CD1c-positive myeloid dendritic cell (primary cell): ENCODE results near the gene ARRB1.
A peak's percentile ranks its signal among the peaks of the same experiment; 100 is the strongest.
"Not testable (repeated sequence)": the region's sequence is repeated elsewhere in the genome, so short reads cannot be mapped to it uniquely, and the experiment has no call there.

Experiments used
- DNase-seq: peaks from one replicate; pipeline ENCODE4 v3.0.0-alpha.2; 2016; ENCODE audit errors: extremely low spot score

ARRB1 gene

DNA sequence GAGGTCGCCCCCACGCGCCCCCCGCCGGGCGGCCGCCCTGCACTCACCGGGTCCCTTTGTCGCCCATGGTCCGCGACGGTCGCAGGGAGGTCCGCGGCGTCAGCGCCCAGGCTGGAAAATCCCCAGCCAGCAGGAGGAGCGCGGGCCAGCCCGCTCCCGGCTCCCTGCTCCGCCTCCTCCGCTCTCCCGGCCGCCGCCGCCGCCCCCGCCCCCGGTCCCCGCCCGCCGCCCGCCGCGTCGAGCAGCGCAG is at the start of gene ARRB1:
Gene ARRB1, minus strand, starts transcription at position 121 of the 250 bp plus-strand sequence. Its CDS starts 54 bp downstream, at position 67.
- DNase-seq = no peak

DNA sequence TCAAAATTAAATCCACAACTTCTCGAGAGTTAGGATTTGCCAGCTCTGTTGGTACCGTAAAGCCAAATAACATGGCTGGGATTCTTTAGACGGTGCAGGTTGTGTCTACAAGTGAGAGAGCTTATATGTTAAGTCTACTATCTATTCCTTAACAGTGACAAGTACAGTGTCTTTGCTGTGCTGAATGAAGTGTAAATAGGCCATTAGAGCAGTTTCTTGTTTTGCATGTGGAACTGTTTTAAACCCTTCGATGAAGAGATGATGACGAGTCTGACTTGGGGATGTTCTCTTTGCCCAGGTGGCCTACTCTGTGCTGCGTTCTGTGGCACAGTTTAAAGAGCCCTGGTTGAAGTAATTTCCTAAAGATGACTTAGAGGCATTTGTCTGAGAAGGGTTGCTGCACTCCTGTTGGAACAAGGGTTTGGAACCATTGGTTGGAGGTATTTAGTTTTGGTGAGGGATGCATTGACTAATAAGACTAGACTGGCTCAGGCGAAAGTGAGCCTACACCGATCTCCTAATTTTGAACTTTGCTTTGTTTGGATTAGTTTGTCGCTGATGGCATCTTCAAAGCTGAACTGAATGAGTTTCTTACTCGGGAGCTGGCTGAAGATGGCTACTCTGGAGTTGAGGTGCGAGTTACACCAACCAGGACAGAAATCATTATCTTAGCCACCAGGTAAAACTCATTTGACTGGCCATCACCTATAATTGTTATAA is 48.8 kb upstream of the ARRB1 start:
- peak; percentile 28 for DNase-seq

DNA sequence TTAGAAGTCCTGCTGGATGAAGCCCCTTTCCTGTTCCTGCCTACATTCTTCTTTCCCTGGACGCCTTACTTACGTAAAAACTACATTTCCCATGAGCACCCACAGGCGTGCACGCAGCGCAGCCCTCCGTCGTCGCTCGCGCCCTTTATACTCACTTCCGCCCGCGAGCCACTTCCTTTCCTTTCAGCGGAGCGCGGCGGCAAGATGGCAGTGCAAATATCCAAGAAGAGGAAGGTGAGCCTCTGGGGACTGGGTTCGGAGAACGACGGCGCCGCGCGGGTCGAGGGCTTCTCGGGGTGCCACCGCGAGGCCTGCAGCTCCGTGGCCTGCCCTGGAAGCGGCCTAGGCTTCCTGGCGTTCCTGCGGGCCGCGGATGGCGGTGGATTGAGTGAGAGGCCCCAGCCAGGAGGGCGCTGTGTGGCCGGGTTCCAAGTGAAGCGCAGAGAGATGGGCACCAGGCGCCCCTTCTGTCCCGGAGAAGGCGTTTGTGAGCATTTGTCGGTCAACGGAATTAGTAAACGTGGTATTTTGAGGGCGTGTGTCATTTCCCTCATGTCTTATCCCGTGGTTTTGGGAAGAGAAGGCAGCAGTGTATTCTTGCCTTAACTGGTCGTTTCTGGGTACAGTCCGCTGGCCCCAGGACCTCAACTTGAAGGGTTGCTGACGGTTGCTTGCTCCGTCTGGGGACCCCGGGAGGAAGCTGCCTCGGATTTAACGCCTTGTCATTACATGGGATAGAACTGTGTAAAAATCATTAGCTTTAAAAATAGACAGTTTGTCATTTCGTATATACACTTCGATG is 48.1 kb upstream of the ARRB1 start, which contains the start of gene RPS3:
Gene RPS3, plus strand, starts transcription at position 175 of the 802 bp plus-strand sequence. Its CDS starts 30 bp downstream, at position 205.
- DNase-seq = peak; percentile 95

DNA sequence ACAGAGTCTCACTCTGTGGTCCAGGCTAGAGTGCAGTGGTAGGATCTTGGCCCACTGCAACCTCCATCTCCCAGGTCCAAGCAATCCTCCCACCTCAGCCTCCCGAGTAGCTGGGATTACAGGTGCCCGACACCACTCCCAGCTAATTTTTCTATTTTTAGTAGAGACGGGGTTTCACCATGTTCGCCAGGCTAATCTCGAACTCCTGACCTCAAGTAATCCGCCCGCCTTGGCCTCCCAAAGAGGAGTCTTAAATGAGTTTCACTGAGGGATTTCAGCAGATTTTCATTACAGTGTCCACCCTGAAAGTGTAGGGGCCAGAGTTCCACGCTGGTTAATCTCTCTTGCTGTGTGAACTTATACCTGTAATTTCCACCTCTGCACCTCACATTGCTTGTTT is 47.4 kb upstream of the ARRB1 start:
- DNase-seq = no peak

DNA sequence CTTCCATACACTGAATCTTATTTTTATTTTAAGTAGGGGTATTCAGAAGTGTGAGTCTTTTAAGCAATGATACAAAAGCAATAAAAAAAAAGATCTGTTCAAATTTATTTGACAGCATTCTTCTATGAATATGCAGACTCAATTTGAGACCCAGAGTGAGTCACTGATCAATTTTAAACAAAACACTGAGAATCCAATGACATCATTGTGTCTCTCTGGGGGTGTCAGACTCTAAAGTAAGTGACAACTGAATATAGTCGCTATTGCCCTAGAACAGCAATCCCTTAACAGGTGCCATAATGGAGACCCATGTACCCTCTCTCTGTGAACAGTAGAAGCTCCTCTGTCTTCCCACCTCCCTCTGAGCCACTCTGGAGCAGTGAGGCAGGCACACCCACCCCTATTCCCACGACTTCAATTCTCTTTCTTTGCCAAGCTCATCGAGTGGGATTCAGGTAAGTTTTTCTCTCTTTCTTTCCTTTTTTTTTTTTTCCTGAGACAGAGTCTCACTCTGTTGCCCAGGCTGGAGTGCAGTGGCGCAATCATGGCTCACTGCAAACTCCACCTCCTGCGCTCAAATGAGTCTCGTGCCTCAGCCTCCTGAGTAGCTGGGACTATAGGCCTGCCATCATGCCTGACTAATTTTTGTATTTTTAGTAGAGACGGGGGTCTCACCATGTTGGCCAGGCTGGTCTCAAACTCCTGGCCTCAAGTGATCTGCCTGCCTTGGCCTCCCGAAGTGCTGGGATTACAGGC is 42.8 kb upstream of the ARRB1 start:
- no peak for DNase-seq

DNA sequence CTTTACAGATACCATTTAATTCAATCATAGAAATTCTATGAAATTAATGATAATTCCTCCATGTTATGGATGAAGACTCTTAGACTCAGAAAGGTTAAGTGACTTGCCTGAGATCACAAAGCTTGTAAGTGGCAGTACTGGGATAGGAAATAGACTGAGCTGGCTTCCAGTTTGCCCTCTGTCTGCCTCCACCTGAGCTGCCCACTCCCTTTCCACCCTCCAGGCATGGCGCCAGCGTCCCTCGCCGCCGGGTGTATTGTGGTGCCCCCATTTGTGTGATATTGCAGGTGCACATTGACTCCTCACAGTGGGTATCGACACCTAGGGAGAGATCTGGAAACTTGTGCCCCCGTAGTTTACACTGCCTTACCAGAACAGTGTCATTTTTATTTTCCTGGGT is 38.5 kb upstream of the ARRB1 start:
- DNase-seq = no peak

DNA sequence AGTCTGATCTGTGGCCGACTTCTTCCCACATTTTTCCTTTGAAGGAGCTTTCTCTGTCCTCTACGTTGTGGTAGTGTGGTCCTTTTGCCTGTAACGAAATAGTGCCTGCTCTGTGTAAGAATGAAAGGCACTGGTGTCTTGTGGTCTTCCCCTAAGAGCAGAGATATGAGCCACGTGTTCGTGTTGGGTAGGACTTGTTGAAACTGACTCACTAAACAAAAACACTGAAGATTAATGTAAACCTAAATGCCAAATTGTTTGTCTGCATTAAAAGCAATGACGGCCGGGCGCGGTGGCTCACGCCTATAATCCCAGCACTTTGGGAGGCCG is 37.8 kb upstream of the ARRB1 start:
- no peak for DNase-seq

DNA sequence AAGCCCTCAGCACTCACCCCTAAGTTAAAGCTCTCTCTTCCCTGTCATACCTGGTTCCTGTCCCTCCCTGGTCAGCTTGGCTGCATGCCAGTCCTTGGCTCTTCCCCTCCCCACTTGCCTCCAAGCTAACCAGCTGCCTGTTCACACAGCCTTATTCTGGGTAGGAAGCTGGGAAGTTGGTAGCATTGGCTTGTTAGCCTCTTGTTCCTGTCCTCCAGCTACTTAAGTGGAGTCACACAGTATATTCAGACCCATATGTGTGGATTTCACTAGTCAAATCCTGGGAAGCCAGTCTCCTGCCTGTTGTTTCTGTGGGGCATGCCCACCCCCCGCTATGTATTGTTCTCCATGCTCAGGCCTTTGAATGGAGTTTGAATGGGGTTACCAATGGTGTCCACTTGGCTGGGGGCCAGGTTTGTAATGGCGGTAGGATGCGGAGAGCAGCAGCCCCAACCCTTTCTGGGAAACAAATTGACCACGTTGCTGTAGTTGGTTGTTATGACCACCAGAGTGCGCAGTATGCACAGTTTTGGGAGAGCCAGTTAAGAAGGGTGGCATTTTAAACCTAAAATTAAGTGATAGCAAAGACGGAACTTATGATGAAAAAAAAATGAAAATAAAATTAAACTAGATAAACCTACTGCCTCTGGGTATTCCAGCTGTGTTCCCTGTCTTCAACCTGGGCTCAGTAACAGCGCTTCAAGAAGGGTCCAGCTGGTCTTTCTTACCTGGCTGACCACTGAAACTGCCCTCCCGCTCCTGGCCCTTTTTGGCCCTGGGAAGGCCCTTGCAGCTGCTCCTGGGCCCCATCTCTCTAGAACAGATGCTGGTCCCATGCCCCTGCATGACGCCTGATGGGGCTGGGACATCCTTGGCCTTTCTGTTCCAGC is 37.2 kb upstream of the ARRB1 start:
- DNase-seq = peak; percentile 85

DNA sequence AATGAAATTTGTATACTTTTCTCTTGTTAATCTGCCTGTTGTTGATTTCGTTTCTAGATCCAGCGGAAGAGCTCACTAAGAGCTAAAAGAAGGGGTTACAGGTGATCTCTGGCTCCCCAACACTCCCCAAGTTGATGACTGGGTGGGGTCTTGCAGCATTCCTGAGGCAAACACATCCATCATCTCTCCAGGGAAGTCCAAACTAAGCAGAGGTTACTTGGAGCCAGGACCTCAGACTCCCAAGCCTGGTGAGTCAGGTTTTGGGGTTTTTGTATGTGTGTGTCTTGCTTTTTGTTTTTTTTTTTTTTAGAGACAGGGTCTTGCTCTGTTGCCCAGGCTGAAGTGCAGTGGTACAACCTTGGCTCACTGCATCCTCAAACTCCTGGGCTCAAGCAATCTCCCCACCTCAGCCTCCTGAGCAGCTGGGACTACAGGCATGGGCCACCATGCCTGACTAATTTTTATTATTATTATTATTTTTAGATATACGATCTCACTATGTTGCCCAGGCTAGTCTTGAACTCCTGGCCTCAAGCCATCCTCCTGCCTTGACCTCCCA is 36.4 kb upstream of the ARRB1 start:
- DNase-seq = no peak

DNA sequence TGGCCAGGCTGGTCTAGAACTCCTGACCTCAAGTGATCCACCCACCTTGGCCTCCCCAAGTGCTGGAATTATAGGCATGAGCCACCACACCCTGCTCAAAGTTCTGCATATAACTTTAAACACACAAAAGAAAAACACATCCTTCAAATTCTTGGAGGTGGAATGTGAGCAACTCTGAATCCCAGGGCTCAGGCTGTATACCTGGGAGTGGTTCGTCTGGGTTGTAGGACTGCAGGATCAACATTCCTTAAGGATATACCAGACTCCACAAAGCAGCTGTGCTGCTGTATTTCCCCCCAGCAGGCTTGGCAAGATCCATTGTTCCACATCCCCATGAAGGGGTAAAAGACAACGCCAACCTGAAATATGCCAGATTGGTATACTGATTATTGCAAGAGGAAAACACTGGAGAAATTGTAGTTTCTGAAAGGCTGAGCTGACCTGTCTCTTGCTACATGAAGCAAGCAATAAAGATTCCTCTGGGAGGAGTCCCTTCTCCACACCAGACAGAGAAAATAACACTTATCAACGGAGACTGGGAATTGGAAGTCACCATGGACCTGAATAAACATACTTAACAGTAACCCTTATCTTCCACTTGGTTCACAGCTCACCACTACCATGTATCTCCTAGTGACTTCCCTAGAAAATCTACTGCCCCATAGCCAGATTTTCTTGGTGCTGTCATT is 35.6 kb upstream of the ARRB1 start:
- no peak for DNase-seq

DNA sequence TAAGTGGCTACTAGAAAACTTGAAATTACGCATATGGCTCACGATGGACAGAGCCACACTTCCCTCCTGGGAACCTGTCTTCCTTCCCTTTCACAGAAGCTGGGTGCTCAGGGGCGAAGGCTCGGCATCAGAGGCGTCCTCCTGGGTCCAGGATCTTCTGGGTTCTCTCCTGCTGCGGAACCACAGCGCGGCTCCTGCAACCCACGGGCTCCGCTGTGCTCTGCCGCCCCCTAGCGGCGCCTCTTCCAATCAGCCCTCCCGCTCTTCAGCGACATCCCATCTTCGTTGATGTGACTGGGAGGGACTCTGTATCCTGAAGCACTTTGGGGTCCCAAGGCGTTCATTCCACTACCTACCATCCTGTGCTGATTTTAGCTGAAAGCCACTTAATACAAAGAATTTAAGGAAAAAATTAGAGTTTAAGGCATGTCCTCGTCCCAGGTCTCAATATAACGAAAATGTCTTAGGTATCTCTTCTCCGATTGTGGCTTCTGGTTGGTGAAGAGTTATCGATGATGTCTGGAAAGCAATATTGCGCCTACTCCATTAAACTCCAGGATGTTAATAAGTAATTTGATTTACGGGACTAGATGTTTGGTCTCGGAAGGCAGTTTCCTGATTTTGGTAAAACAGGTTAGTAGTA is 33.1 kb upstream of the ARRB1 start:
- peak; percentile 90 for DNase-seq

DNA sequence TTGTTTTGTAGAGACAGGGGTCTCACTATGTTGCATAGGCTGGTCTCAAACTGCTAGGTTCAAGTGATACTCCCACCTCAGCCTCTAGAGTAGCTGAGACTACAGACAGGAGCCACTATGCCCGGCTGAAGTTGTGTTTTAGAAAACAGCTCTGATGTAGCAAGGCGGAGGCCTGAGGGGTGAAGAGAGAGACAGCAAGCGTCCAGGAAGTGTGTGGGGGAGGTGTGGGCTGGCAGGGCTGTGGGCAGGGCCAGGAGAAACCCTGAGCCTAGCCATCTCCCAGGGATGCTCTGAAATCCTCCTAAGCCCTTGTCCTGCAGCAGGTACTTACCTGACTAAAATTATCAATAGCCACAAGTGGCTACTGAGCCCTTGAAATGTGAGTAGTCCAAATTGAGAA is 31.8 kb upstream of the ARRB1 start:
- DNase-seq = peak; percentile 20

DNA sequence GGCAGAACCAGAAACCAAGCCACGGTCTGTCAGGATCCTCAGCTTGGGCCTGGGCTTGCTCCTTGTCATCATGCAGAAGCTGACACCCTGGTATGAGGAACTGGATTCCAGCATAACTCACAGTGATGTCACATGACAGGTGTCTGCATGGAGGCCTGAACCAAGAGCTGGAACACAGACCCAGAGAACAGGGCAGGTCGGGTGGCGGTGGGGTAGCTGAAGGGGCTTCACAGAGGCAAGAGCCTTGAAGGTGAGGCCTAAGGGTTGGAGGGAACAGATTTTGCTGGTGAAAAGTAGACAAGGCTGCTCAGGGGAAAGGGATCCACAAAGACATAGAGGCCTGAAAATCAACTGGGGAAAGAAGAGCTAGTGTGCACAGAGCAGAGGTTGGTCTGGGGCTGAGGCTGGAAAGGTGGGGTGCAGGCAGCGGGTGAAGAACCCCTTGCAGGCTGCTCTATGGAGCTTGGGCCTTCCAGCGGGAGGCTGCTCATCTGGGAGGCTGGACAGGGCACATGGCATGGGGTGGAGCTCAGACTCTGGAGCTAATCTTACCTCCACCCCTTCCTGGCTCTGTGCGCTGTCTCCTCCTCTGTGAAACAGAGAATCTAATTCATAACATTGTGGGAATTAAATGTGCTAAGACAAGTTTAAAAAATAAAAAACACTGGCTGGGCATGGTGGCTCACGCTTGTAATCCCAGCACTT is 29.4 kb upstream of the ARRB1 start:
- DNase-seq = peak; percentile 75

DNA sequence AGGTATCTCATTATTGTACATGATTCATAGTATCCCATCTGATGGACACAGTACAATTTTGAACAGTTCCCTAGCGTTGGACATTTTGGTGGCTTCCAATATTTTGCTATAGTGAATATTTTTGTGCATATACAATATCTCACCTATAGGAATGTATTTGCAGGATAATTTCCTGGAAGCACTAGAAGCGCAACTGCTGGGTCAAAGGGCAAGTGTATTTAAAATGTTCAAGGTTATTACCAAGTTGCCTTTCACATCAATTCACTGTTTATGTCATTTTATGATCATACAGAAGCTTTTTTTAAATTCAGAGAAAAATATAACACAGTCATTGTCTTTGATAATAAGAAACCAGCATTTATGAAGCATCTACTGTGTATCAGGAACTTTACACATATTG is 28.8 kb upstream of the ARRB1 start:
- DNase-seq = no peak

DNA sequence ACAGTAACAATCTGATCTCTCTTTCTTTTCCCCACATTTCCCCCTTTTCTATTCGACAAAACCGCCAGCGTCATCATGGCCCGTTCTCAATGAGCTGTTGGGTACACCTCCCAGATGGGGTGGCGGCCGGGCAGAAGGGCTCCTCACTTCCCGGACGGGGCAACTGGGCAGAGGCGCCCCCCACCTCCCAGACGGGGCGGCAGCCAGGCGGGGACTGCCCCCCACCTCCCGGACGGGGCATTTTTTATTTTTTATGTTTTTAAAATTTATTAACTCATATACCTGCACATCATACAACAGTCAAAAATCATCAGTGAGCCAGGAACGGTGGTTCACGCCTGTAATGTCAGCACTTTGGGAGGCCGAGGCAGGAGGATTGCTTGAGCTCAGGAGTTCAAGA is 27.3 kb upstream of the ARRB1 start:
- not testable (repeated sequence) for DNase-seq

DNA sequence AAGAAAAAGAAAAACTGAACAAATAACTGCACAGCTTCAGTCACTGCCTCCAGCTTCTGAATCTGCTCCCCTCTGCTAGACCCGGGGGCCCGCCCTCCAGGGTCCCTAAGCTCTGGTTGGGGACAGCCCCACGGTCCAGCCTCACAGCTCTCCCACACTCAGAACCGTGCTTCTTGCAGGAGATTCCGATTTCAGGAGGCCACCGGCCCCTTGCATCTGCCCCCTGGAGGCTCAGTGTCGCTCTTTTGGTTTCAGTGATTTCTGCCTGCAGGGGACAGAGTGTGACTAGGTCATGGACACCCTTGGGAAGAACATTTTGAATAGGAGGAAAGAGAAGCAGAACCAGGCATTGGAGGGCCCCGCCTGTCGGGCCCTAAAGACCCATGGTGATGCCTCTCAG is 24.7 kb upstream of the ARRB1 start:
- no peak for DNase-seq

DNA sequence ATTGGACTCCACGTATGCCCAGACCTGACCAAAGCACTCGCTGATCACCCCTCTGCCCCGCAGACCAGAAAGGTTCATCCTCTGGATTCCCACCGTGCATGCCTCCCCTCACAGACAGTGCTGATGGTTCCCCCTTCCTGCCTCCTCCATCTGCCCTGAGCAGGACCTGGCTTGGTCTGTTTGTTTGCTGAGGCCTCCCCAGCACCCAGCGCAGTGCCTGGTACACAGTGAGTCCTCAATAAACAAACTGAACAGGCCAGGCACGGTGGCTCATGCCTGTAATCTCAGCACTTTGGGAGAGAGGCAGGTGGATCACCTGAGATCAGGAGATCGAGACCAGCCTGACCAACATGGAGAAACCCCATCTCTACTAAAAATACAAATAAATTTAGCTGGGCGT is 24.2 kb upstream of the ARRB1 start:
- no peak for DNase-seq

DNA sequence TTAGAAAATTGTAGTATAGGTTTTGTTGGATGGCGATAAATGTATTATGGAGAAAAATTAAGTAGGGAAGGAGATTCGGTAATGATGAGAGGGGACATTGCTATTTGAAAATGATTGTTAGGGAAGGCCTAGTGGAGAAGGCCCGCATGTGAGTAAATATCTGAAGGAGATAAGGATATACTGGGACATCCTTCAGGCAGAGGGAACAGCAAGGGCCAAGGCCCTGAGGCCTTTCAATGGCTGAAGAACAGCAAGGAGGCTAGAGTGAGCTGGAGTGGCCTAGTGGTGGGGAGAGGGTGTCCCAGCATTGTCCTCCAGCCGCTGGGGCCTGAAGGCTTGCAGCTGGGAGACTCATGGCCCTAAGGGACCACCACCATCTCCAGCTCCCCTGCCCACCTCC is 23.2 kb upstream of the ARRB1 start:
- DNase-seq = no peak

DNA sequence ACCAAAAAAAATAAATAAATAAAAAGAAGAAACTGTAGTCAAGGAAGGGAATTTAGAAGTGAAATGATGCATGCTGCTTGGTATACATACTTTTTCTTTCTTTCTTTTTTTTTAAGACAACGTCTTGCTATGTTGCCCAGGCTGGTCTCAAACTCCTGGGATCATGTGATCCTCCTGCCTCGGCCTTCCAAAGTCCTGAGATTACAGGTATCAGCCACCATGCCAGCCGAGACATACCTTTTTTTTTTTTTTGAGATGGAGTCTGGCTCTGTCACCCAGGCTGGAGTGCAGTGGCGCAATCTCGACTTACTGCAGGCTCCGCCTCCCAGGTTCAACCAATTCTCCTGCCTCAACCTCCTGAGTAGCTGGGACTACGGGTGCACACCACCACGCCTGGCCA is 21.7 kb upstream of the ARRB1 start:
- no peak for DNase-seq
